HS-5 (cell line): ENCODE measurements around the gene ZNF503.

Experiments used
- DNase-seq: peaks from one replicate; pipeline ENCODE4 v3.0.0-alpha.2; 2012; ENCODE audit warnings: low read depth

The ZNF503 gene

GRCh38 chr10:75401569-75402485 is at the start of gene ZNF503:
TSS of gene ZNF503 (minus strand) at chr10:75401764. CDS start at chr10:75401419, 345 bp downstream.
- DNase-seq, result peak; percentile 83

DNA sequence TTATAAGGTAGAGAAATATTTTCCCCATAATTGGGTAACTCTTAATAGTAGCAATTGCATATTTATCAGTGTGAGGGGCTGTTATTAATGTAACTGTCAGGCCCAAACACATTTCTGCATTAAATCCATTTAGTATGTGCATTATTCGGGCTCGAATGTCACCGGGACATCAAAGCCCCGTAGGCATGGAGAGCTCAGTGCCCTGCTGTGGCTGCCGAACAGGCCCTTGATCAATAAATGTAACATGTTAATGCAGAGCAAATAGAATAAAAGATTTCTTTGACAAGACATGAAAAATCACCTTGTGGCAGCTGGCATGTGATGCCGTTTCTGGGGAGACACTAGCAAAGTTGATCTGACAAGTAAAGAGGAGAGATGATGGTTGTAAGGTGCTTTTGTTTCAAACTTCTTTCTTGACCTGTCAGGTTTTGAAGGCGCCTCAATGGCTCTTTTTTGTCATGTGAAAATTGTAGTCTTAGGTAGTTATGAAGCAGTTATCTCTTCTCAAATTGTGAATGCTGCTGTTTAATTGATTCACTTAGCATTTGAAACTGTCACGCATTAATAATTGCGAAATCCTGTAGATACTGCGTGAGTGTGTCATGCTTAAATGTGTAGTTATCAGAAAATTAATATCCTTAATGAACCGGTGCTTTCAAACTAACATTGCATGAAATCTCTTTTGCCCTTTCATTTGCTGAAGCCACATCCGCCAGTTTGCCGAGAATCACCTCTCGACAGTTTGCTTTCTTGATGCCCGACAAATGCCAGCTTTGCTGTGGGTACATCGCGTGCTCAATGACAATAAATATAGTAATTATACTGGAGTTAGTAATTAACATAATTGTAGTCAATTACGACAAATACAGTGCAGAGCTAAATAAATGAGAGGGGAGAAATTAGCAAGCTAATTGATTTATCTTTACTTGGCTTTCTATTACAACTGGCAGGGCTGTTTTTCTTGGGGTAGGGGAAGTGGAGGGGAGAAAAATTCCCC is 49.4 kb upstream of the ZNF503 start:
- DNase-seq, result no peak

DNA sequence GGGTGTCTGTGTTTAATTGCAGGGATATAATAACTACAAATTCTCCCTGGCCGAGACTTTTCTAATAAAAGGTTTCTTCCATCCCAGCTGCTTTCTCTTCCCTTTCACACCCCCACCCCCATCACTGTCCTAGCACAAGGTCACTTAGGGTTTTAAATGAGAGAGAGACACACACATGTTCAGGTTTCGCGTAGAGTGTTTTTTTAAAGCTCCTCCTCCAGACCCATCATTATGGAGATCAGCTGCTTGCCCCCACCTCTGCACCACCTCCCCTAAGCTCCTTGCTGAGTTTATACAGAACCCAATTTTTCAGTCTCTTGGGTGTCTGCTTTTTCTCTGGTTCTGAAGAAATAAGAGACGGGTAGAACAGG is 48.5 kb upstream of the ZNF503 start:
- no peak for DNase-seq

DNA sequence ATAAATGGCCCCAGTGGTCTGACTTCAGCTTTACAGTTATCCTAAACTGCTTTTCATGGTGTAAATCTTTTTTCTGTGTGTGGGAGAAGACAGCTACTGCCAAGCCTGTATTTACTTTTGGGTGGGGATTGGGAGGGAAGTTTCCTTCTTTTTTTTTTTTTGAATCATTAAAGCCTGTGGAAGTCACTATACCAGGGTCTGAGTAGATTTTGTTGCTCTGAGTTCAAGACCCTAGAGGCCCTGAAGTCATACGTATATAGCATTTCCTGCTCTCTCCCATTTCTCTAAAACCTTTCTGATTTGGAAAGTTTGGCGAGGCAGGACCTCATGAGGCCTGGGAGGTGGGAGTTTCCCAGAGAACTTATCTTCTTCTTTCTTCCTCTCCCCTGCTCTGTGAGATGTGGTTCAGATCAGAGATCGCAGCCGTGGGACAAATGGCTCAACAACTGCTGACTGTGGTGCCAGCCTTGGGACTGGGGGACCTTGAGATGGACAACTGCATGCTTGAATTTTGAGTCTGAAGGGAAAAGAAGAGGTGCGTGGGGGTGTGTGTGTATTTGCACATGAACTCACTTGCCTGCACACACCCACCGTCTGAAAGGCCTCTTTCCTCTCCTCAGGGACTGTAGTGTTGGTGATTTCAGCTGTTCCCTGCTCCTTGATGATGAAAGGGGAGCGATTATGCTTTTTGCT is 48.0 kb upstream of the ZNF503 start:
- no peak for DNase-seq

GRCh38 chr10:75448166-75448565 is 46.6 kb upstream of the ZNF503 start:
- no peak for DNase-seq

DNA sequence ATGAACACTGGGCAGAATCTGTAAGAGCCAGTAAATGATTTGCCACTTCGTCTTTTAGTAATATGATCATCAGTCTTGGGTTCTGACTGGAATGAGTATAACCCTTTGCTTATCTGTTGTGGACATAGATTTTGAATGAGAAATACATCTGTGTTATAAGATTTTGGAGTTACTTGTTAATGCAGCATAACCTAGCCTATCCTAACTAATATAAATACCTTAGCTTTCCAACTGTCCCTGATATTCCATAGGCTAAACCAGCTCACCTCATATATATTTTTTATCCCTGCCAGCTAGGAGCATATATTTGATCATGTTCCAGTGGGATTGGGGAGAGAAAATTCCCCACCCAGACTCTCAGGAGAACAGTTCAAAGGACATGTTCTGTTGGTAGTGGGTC is 44.9 kb upstream of the ZNF503 start:
- no peak for DNase-seq

DNA sequence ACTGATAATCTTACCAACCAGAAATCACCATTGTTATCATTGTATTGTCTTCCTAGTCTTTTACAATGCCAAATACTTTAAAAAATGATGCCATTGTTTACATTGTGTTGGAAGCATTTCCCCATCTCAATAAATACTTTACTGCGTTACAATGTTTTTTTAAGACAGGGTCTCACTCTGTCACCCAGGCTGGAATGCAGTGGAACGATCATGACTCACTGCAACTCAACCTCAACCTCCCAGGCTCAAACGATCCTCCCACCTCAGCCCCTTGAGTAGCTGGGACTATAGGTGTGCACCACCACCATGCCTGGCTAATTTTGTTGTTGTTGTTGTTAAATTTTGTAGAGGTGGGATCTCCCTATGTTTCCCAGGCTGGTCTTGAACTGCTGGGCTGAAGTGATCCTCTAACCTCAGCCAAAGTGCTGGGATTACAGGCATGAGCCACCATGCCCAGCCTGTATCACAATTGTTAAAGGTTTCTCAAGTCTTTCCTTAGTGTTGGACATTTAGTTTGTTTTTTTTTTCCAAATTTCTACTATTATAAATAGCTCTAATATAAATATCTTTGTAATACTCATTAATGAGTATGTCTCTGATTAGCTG is 43.3 kb upstream of the ZNF503 start:
- no peak for DNase-seq

- no peak for DNase-seq
Measured at GRCh38 chr10:75443362-75443761, 41.8 kb upstream of the ZNF503 start.

GRCh38 chr10:75441682-75442081 is 40.1 kb upstream of the ZNF503 start:
- no peak for DNase-seq

- no peak for DNase-seq
Measured at GRCh38 chr10:75441196-75441595, 39.6 kb upstream of the ZNF503 start.

DNA sequence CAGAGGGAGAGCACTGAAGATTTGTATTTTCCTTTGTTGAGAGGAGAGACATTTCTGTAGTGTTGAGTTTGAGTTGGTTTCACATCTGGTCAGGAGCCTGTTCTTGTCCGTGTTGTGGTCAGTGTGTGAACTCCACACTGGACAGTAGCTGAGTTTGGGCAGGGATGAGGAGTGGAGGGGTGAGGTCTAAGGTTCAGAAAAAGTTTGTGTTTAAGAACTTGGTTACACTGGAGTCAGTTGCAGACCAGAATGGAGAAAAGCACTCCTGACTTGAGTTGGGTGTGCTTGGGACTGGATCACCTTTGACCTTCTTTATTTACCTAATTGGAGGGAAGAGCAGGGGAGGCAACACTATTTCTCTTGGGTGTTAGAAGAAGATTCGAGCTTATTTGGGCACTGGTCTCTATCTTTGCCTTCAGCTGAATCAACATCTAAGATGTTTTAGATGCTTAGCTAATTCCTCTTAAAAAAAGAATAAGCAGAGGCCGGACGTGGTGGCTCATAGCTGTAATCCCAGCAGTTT is 38.8 kb upstream of the ZNF503 start:
- DNase-seq, result no peak

DNA sequence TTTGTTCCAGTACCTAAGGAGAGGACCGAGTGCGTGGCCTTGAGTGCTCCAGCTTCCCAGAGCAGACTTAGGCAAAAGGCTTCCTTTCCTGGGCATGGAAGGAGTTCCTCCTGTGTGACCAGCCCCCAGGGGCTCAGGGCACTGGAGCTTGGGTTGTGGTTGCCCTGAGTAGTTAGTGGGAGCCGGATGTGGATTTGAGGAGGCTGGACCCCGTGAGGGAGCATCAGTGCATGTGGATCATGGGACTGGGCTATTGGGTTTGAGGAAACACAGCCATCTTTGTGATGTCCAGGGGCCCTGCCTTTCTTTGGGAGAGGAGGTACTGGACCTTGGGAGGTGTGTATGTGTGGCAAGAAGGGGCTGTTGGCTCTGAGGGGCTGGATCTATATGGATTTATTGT is 38.2 kb upstream of the ZNF503 start:
- no peak for DNase-seq

DNA sequence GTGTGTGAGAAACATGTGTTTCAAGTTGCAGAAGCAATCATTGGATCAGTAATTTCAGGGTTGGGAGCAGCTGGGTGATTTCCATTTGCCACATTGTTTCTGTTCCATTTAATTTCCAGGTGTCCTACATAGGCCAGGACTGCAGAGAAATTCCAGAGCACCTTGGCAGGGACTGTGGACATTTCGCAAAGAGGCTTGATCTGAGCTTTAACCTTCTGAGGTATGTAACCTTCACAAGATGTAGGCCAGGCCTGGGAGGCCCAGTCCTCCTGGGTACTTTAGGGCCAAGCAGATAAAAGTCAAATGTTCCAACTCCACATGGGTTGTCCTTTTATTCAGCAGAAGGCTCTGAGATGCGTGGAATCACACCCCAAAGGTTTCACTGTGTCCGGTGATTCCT is 36.7 kb upstream of the ZNF503 start:
- DNase-seq, result no peak

DNA sequence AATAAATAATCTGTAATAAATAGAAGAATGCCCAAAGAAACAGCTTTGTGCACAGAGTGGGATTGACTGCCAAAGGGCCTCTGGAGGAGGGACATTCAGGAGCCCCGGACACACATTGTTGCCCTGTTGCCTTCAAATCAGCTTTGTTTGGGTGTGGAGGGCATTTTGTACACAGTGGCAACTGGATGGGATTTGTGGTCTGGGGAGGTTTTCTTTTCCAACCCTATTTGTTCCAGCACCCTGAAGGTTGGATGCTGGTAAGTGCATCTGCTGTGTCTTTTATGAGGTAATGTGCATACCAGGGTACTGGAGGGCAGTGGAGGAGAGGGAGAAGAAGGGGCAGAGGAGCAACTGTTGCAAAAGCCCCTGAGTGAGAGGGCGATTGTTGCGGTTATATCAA is 36.1 kb upstream of the ZNF503 start:
- DNase-seq, result no peak

DNA sequence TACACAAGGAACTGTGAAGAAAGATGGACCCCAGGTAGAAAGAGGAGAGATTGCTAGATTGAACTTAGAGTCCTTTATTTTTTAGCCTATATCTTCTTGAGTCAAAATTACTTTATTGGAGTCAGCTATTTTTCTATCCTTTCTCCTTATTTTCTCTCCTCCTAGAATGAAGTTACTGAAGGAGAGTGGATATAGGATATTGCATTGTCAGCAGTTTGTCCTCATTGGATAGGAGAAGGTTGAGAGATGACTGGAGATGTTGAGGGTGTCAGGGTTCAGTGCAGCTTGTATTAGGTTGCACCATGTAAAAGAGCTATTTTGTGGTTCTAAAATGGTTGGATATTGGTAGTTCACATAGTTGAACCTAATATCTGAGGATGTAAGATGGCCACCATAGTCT is 35.3 kb upstream of the ZNF503 start:
- no peak for DNase-seq

DNA sequence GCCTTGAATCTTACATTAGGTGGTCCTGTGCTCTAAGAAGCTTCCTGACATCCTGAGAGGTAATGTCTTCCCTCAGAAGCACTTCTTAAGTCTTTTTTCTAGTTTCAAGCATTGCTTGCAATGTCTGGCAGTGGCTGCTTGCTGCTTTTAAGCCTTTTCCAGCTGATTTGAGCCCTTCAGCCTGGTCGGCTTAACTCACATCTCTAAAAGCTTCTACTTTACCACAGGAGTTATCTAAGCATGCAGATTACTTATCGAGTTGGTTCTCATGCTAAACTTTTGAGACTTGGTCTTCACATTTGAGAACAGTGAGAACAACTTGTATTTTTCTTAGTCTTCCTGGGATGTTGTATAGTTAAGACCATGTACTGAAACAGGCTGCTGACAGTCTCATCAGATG is 33.7 kb upstream of the ZNF503 start:
- no peak for DNase-seq

DNA sequence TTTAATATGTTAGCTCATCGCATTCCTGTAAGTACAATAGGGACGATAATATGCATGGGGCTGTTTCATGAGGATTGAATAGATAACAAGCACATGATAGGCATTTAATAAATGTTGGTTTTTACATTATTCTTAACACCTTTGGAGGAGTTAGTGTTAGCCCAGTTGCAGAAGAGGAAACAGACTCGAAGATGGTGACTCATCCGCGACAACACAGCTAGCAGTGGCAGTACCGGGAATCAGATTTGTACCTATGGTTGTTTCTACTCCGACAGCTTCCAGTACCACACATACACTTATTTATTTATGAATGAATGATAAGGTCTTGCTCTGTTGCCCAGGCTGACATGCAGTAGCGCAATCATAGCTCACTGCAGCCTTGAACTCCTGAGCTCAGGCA is 32.7 kb upstream of the ZNF503 start:
- DNase-seq, result no peak

DNA sequence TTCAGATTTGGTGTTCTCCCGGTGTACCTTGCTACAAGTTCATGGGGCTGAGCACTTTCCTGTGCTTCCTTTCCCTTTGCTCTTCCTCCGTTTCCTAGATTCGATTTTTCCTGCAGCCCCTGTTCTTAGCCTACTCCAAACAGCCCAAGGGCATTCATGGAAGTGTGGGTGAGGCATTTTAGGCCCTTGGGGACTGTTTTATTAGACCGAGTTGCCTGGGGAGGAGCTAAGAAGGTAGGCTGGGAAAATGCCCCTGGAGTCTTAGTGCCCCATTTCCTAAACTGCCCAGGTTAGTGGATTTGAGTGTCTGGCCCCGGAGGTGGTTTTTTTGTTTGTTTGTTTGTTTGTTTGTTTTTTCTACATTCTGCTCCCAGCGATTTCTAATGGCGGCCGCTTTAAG is 31.7 kb upstream of the ZNF503 start:
- no peak for DNase-seq

- no peak for DNase-seq
Measured at GRCh38 chr10:75432763-75433162, 31.2 kb upstream of the ZNF503 start.

- no peak for DNase-seq
Measured at GRCh38 chr10:75432176-75432575, 30.6 kb upstream of the ZNF503 start.
